Stimulated activated CD4-positive, alpha-beta T cell treated with anti-CD3 and anti-CD28 coated beads, Interleukin-1b, Interleukin-23, amount 100 ng/mL, for 1 hour (primary cell): ENCODE measurements around the gene GCH1.
A peak's percentile ranks its signal among the peaks of the same experiment; 100 is the strongest.
"Not testable (repeated sequence)": the region's sequence is repeated elsewhere in the genome, so short reads cannot be mapped to it uniquely, and the experiment has no call there.

ENCODE experiments used
- DNase-seq, 2 donors: peaks; one replicate each; pipeline ENCODE4 v3.0.0-alpha.2; 2020; ENCODE audit warnings: low read depth in 2 of 2

Gene GCH1

DNA sequence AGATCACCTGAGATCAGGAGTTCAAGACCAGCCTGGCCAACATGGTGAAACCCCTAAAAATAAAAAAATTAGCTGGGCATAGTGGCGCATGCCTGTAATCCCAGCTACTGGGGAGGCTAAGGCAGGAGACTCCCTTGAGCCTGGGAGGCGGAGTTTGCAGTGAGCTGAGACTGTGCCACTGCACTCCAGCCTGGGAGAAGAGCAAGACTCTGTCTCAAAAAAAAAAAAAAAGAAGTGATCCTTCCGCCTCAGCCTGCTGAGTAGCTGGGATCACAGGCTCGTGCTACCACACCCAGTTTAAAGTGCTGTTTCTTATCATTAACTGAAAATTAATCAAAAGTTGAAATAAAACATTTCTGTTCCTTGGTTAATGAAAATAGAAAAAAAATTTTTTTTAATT, 6.3 kb upstream of the GCH1 start:
- not testable (repeated sequence) for DNase-seq

GRCh38 chr14:54908190-54908589, 5.6 kb upstream of the GCH1 start:
- no peak for DNase-seq

GRCh38 chr14:54906075-54906474, 3.4 kb upstream of the GCH1 start:
- no peak for DNase-seq

DNA sequence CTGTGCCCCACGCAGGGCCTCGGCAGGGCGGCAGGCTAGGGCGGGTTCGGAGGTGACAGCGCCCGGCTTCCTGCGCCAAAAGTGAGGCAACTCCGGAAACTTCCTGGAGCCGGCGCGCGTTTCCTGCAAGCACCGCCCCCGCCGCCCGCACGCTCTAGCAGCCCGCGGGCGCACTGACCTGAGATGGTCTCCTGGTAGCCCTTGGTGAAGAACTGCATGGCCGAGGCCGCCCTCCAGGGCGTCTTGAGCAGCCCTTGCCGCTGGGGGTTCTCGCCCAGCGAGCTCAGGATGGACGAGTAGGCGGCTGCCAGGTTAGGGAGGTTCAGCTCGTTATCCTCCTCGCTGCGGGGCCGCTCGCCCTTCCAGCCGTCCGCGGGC, 494 bp downstream of the GCH1 start:
- peak; percentile 42 to 44 for DNase-seq

GRCh38 chr14:54901380-54902142, 1.1 kb downstream of the GCH1 start:
- DNase-seq: no peak

- DNase-seq: no peak
These were observed 3.1 kb downstream of the GCH1 start for GRCh38 chr14:54899573-54899972.

- not testable (repeated sequence) for DNase-seq
These were observed 4.6 kb downstream of the GCH1 start for GRCh38 chr14:54897809-54898555.

DNA sequence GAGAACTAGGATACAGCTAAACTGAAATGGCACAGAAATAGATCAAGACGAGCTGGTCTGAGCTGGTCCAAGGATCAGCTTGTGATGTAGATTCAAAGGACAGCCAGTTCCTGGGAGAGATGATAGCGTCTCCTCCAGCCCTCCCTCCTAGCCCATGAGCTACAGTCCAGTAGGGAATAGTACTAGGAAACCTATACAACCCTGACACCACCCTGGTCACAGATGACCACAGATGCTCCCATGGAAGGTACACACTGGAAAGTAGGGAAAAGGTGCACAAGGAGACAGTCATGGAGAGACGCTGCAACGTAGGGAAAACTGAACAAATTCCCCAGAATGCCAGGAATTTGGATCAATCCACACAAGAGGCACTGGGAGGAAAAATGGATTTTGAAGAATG, 6.9 kb downstream of the GCH1 start:
- DNase-seq: no peak

GRCh38 chr14:54894995-54895394, 7.6 kb downstream of the GCH1 start:
- DNase-seq: no peak

DNA sequence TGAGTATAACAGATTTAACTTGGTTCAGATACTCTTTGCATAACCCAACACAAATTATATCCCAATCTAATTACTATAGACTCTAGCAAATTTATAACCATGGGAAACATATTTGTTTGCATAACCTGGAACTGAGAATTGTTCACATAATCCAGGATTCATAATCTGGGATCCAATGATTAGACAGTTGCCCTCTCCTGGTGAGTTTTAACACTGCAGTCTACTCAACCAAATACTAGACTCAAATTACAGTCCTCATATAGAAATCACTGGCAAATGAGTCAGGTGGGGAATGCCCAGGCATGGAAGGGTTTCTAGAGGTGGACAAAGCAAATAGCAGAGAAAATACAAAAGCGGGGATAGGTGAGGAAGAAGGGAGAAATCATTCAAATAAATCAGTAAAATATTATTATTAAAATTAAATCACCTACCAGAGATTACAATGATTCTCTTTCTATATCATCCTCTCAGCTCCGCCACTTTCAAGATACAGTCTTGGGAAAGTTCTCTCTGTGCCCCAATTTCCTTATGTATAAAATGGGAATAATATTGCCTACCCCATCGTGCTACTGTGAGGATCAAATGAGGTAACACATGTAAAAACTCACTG, 9.4 kb downstream of the GCH1 start:
- DNase-seq: no peak

DNA sequence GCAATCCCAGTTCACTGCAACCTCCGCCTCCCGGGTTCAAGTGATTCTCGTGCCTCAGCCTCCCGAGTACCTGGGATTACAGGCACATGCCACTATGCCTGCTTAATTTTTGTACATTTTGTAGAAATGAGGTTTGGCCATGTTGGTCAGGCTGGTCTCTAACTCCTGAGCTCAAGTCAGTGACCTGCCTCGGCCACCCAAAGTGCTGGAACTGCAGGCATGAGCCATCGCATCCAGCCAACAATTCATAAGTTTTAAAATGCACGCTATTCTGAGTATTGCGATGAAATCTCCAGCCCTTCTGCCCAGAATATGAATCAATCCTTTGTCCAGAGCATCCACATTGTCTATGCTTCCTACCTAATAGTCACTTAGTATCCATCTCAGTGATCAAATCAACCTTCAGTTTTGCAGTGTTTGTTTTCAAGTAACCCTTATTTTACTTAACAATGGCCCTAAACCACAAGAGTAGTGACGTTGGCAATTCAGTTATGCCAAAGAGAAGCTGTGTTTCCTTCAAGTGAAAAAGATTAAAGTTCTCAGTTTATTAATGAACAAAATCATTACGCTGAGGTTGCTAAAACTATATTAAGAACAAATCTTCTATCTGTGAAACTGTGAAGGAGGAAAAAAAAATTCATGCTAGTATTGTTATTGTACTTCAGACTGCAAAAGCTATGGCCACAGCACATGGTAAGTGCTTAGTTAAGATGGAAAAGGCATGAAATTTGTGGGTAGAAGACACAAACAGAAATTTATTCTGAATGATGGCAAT, 11.0 kb downstream of the GCH1 start:
- DNase-seq: no peak

GRCh38 chr14:54890788-54891187, 11.8 kb downstream of the GCH1 start:
- no peak for DNase-seq

DNA sequence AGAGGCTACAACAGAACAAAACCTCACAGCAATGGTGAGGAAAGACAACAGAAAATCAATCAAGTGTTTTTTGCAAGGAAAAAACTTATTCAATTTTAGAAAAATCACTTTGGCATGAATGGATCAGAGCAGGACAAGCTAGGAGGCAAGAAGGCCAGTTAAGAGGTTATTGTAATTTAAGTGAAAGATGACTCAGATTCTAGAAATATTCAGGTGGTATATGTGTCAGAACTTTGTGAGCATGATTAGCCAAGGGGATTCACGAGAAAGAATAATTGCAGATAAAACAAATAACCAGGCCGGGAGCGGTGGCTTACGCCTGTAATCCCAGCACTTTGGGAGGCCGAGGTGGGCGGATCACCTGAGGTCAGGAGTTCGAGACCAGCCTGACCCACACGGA, 12.7 kb downstream of the GCH1 start:
- no peak for DNase-seq

- no peak for DNase-seq
These were observed 20.1 kb downstream of the GCH1 start for GRCh38 chr14:54882521-54882920.

DNA sequence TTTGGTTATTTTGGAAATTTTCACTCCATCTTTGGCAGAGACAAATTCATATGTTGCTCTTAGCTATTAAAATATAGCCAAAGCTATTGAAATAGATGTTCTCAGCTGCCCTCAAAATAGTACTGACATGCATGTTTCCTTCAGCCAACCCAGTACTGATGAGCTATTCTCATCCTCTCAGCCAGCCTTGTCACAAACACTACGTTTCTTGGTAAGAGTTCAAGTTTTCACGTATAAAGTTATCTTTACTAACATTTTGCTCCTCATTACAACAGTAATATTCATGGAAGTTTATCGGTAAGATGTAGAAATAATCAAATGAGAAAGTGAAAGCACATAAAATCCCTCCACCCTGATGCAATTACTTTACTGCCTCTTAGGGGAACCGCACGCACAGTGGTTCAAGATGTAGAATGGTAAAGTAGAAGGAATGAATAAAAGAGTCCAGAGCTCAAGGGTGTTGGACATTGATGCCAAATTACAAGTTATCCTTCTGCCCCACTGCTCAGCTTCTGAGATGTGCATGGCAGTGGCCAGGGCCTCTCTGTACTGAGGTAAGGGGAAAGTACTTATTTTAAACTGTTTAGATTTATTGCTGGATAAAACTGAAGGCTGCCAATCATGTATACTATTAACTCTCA, 20.7 kb downstream of the GCH1 start:
- DNase-seq: no peak

GRCh38 chr14:54881235-54881760, 21.3 kb downstream of the GCH1 start:
- no peak for DNase-seq

- DNase-seq: no peak
These were observed 25.0 kb downstream of the GCH1 start for GRCh38 chr14:54877703-54878021.

GRCh38 chr14:54877015-54877702, 25.5 kb downstream of the GCH1 start:
- DNase-seq: no peak

GRCh38 chr14:54875648-54876047, 27.0 kb downstream of the GCH1 start:
- not testable (repeated sequence) for DNase-seq

- DNase-seq: not testable (repeated sequence)
These were observed 32.2 kb downstream of the GCH1 start for GRCh38 chr14:54870154-54871090.
